GM03348 (cell line): ENCODE results near the gene CCDC149.
A peak's percentile ranks its signal among the peaks of the same experiment; 100 is the strongest.

Experiments used
- DNase-seq: peaks from one replicate; pipeline ENCODE4 v3.0.0; 2012; ENCODE audit warnings: low spot score

The CCDC149 gene

GRCh38 chr4:24840826-24841543, 71.9 kb downstream of the CCDC149 start:
- DNase-seq, result no peak

DNA sequence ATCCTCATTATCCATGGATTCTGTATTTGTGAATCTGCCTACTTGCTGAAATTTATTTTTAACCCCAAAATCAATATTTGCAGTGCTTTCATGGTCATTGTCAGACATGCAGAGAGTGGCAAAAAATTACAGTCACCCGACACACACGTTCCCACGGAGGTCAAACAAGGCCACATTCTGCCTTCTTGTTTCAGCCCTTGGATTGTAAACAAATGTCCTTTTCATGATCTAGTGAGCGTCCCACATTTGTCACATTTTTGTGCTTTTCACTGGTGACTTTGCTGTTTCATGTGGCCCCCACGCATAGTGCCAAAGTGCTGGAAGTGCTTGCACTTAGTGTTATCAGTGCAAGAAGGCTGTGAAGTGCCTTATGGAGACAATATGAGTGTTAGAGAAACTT, 72.5 kb downstream of the CCDC149 start:
- no peak for DNase-seq

DNA sequence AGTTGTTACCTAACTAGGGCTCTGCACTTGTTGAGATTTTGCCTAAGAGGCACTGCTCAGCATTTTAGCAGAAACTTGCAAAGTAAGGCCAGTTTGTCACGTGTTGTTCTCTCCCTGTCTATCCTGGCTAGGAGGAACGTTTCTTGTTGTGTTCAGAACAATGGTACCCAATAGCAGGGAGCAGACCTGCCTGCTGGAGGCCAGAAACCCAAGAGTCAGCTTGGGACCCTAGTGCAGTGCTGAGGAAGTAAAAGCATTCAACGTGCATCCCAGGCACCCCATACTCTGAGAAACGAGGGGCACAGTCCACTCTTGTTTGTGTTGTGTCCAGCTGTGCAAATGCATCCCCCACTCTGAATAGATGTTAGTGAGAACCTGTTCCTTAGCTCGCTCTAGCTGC, 75.1 kb downstream of the CCDC149 start:
- no peak for DNase-seq

DNA sequence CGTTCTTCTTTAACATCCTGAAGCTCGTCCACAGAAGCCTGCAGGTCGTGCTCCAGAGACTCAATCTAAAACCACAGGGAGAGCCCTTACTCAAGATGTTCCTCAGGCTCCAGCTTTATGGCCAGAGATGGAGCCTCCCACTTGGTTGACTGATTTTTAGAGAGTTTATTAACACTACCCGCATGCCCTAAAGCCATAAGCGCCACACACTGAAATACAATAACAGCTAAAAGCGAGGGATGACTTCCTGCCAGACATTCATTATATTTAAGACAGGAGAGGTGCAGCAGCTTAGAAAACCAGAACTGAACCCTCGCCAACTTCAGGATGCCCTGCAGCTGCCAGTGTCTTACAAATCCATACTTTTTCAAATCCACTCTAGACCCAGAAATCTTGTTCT, 75.5 kb downstream of the CCDC149 start:
- DNase-seq, result no peak

DNA sequence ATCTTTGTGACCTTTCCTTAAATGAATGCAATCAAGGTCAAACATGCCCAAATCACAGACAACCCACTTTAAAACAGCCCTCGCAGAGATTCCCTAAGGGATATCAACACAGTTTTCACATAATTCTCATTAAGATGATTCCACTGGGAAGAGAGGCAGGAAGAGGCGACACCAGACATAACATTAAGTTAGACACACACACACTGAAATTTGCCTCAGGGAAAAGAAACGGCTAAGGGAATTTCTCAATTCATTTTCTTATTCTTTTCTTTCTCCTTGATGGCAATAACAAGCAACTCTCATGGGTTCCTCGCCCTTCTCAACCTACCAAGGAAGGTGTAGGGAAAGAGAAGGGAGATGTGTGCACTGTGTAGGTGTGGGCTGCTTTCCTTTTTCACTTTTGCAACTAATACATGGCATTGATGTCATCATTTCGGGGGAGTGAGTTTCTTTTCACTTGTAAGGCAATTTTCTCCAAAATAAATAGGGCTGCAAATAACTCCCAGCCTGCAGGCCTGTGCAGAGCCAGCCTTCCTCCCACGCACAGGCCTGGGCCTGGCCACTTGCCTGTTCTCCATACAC, 76.1 kb downstream of the CCDC149 start:
- DNase-seq, result no peak

- DNase-seq, result no peak
These were observed 77.1 kb downstream of the CCDC149 start for GRCh38 chr4:24835696-24836095.

DNA sequence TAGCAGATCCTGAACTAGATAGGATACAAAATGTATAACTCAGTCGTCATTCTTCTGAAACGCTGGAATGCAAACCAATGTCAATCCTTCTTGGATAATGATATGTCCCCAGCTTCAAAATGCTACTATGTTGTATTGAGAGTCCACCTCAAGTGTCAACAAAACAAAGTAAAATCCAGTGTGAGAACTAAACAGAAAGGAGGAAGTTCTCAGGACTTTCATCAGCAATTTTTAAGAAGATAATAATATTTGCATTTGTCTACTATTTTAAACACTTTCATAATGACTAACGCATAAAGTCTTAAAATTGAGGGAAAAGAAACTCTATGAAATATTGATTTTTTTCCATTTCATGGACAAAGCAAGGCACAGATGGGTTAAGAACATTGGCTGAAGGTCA, 81.2 kb downstream of the CCDC149 start:
- no peak for DNase-seq

DNA sequence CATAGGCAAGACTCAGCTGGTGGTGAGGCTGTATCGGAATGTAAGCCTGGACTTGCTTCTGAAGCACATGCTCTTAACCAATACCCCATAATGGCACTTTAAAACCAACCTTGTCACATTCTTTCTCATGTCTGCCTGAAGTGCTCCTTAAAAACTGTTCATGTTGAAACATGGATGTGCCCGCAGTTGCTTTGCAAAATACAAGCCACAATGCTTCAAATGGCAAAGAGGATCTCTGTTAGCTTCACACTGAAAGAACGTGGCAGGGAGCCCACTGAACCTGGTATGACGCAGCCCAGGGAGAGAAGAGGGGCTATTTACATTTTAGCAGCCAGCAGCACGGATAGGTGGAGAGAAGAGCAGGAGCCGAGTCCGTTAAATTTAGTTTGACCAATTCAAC, 88.1 kb downstream of the CCDC149 start:
- no peak for DNase-seq

- no peak for DNase-seq
These were observed 92.3 kb downstream of the CCDC149 start for GRCh38 chr4:24820541-24820940.

GRCh38 chr4:24816797-24817196, 96.0 kb downstream of the CCDC149 start:
- DNase-seq, result peak; percentile 28

- no peak for DNase-seq
These were observed 99.1 kb downstream of the CCDC149 start for GRCh38 chr4:24813732-24814131.

- no peak for DNase-seq
These were observed 101.8 kb downstream of the CCDC149 start for GRCh38 chr4:24810871-24811631.

GRCh38 chr4:24809815-24810405, 102.9 kb downstream of the CCDC149 start:
- peak; percentile 36 for DNase-seq

DNA sequence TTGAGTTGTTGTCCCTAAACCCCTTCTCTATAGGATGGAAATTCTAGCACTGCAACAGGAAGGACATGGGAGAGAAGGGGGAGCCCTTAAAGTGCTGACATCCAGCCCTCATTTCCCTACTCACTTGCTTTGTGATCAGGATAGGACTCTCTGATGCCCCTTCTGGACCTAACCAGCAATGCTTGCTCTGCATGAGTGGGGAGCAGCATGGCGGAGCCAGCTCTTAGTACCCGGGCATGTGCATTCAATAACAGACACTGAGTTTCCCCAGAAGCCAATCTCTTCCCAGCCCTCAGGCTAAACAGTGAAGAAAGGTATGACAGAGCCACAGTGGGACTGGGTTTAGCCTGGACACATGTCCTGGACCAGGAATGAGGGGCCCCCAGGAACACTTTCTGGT, 103.5 kb downstream of the CCDC149 start:
- DNase-seq, result no peak

- DNase-seq, result no peak
These were observed 103.9 kb downstream of the CCDC149 start for GRCh38 chr4:24808955-24809354.

- no peak for DNase-seq
These were observed 104.6 kb downstream of the CCDC149 start for GRCh38 chr4:24808261-24808660.

- DNase-seq, result no peak
These were observed 105.2 kb downstream of the CCDC149 start for GRCh38 chr4:24807611-24808010.

- DNase-seq, result no peak
These were observed 106.4 kb downstream of the CCDC149 start for GRCh38 chr4:24806206-24806990.

- DNase-seq, result no peak
These were observed 107.3 kb downstream of the CCDC149 start for GRCh38 chr4:24805566-24805965.

DNA sequence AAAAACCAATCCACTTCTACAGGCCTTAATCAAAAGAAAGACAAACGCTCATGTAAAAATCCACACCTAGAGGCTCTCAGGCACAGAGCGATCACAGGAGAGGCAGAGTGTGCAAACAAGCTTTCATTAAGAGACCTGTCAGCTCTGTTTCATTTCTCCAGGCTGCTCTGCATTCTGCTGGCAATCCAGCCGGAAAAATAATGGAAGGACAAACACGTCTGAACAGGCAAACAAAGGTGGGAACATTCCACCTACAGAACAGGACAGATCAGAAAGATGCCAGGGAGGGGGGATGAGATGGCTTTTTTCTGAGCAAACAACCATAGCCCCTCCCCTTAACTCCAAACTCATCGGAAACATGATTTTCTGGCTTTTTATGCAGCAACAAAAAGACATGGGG, 107.8 kb downstream of the CCDC149 start:
- DNase-seq, result no peak

DNA sequence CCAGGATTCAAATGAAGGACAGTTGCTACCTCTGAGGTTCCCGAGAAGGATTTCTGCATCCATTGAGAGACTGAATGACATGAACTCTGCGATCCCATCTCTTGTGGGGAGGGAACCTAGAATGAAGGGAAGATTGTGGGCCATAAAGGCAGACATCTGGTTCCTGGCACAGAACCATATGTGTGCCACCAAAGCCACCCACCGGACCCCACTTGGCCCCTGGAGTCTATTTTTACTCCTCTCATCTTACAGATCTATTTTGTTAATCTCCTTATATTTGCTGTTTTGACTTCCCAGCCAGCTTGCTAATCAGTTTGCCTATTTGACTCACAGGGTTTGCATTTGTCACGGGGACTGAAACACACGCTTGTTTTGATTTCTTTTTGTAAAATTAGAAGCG, 110.2 kb downstream of the CCDC149 start:
- DNase-seq, result no peak
